Smooth muscle cell (in vitro differentiated cells): ENCODE results near the gene RASSF8. TPM values are rescaled to one million over a fixed set of nuclear protein-coding genes. Genes with fewer than 3 reads are reported as not detected.

Experiments used
- DNase-seq: peaks from one replicate; lab custom pipeline; 2025; ENCODE audit not compliant: unreplicated experiment; lab: John Stamatoyannopoulos, UW
- H2AFZ ChIP-seq: fragments of 200-600 bp; sonication (generic); 2 replicates; pipeline ENCODE4 v1.6.0; 2016; ENCODE audit warnings: antibody characterized with exemption, low read depth, mild to moderate bottlenecking
- H3F3A ChIP-seq: fragments of 200-600 bp; sonication (generic); 2 replicates; pipeline ENCODE4 v1.6.0; 2017; ENCODE audit warnings: antibody characterized with exemption, low read depth
- H3K27ac ChIP-seq: fragments of 200-600 bp; sonication (generic); 2 replicates; pipeline ENCODE4 v1.5.1; 2016; ENCODE audit warnings: low read depth, mild to moderate bottlenecking
- H3K27me3 ChIP-seq: fragments of 200-600 bp; sonication (generic); 2 replicates; pipeline ENCODE4 v1.6.1; 2016; ENCODE audit warnings: low read depth, mild to moderate bottlenecking
- H3K36me3 ChIP-seq: fragments of 200-600 bp; sonication (generic); 2 replicates; pipeline ENCODE4 v1.5.1; 2016; ENCODE audit warnings: low read depth
- H3K4me1 ChIP-seq: fragments of 200-600 bp; sonication (generic); 2 replicates; pipeline ENCODE4 v1.5.1; 2016; ENCODE audit warnings: low read depth
- H3K4me2 ChIP-seq: fragments of 200-600 bp; sonication (generic); 2 replicates; pipeline ENCODE4 v1.6.0; 2016; ENCODE audit warnings: mild to moderate bottlenecking
- H3K4me3 ChIP-seq: fragments of 200-600 bp; sonication (generic); 2 replicates; pipeline ENCODE4 v1.5.1; 2016; ENCODE audit warnings: mild to moderate bottlenecking
- H3K79me2 ChIP-seq: fragments of 200-600 bp; sonication (generic); 2 replicates; pipeline ENCODE4 v1.6.0; 2016; ENCODE audit warnings: low read depth, mild to moderate bottlenecking
- H3K9ac ChIP-seq: fragments of 200-600 bp; sonication (generic); 2 replicates; pipeline ENCODE4 v1.6.0; 2016; ENCODE audit warnings: low read depth
- H3K9me3 ChIP-seq: fragments of 200-600 bp; sonication (generic); replicated peaks from 2 replicates; pipeline ENCODE4 v1.5.1; 2016; ENCODE audit warnings: low read depth
- H4K20me1 ChIP-seq: fragments of 200-600 bp; sonication (generic); 2 replicates; pipeline ENCODE4 v1.6.0; 2016; ENCODE audit warnings: low read depth
- CTCF ChIP-seq: fragments of 200-600 bp; sonication (generic); IDR thresholded peaks from 2 replicates; pipeline ENCODE4 v1.5.1; 2017; ENCODE audit warnings: borderline replicate concordance, mild to moderate bottlenecking, antibody characterized with exemption; ENCODE audit not compliant: insufficient read depth, poor library complexity, severe bottlenecking
- WGBS: methylation state at CpG from one replicate; pipeline ENCODE4 v1.1.7; 2016; ENCODE audit warnings: low lambda C conversion rate; 5-methylcytosine and 5-hydroxymethylcytosine counted together
- polyA plus RNA-seq: library from polyadenylated mRNA; unstranded; fragments of >200 nt; fragmentation: Nextera tagmentation; extraction: Ambion mirVana; gene quantifications from 2 replicates; pipeline ENCODE4 v1.2.1, GENCODE V29; 2016
- total RNA-seq: library from RNA; depleted of rRNA; stranded (reverse); fragments of >200 nt; gene quantifications from 2 replicates; pipeline ENCODE4 v1.2.3, GENCODE V29; 2014

The RASSF8 gene
- total and polyA plus RNA-seq, 2 experiments from 2014 or later = 9.8 to 29.8 TPM

GRCh38 chr12:25960143-25960542 lies 1.7 kb downstream of the RASSF8 start:
- Histone ChIP-seq H3K36me3 (peaks cover 3% of the 10 kb centered on the region), H3K9me3 (no peaks in the 10 kb centered on the region), H4K20me1 (peaks cover 47% of the 10 kb centered on the region), H3F3A (peaks cover 6% of the 10 kb centered on the region), H3K27ac (peak overlapping the region; percentile 87), H2AFZ (peak overlapping the region; percentile 79), H3K79me2 (peaks cover 53% of the 10 kb centered on the region), H3K9ac (peak overlapping the region; percentile 82), H3K4me2 (peak overlapping the region; percentile 88), H3K4me3 (peak overlapping the region; percentile 65), H3K4me1 (peaks cover 11% of the 10 kb centered on the region), H3K27me3 (no peaks in the 10 kb centered on the region)
- WGBS = 6% methylated on average over 5 of the region's 5 CpGs
- TF ChIP-seq CTCF = no peak
- DNase-seq = no peak

GRCh38 chr12:25960961-25961360 lies 2.5 kb downstream of the RASSF8 start:
- Histone ChIP-seq H2AFZ (no peak overlapping the region), H3K79me2 (peaks cover 61% of the 10 kb centered on the region), H4K20me1 (peaks cover 56% of the 10 kb centered on the region), H3K36me3 (no peaks in the 10 kb centered on the region), H3K9me3 (no peaks in the 10 kb centered on the region), H3F3A (peaks cover 6% of the 10 kb centered on the region), H3K4me2 (peak overlapping the region; percentile 88), H3K4me1 (peaks cover 11% of the 10 kb centered on the region), H3K27ac (no peak overlapping the region), H3K9ac (no peak overlapping the region), H3K4me3 (peak overlapping the region; percentile 65), H3K27me3 (no peaks in the 10 kb centered on the region)
- WGBS = 72% methylated on average over 4 of the region's 4 CpGs
- TF ChIP-seq CTCF = no peak
- no peak for DNase-seq

- Histone ChIP-seq H3K4me1 (peaks cover 22% of the 10 kb centered on the region), H3K27ac (no peak overlapping the region), H3K4me2 (no peak overlapping the region), H3K27me3 (no peaks in the 10 kb centered on the region), H3K9me3 (no peaks in the 10 kb centered on the region), H3K9ac (no peak overlapping the region), H3K79me2 (peaks cover 81% of the 10 kb centered on the region), H3K4me3 (no peak overlapping the region), H4K20me1 (peaks cover 76% of the 10 kb centered on the region), H3K36me3 (no peaks in the 10 kb centered on the region), H2AFZ (no peak overlapping the region), H3F3A (peaks cover 3% of the 10 kb centered on the region)
- WGBS = 54% methylated on average over 4 of the region's 4 CpGs
- no peak for DNase-seq
- no peak for TF ChIP-seq CTCF
Observed at GRCh38 chr12:25962932-25963525, 4.5 kb downstream of the RASSF8 start.

GRCh38 chr12:25965682-25966081 lies 7.2 kb downstream of the RASSF8 start:
- no peak for DNase-seq
- no peak for TF ChIP-seq CTCF
- 95% methylated on average over 1 of the region's 1 CpG for WGBS
- Histone ChIP-seq H3K4me3 (no peak overlapping the region), H3K36me3 (no peaks in the 10 kb centered on the region), H2AFZ (no peak overlapping the region), H3K4me1 (peaks cover 13% of the 10 kb centered on the region), H3F3A (peaks cover 1% of the 10 kb centered on the region), H3K27ac (no peak overlapping the region), H3K9ac (no peak overlapping the region), H4K20me1 (peaks cover 85% of the 10 kb centered on the region), H3K9me3 (no peaks in the 10 kb centered on the region), H3K79me2 (peaks cover 96% of the 10 kb centered on the region), H3K4me2 (no peak overlapping the region), H3K27me3 (no peaks in the 10 kb centered on the region)
